GM20431 (cell line): Measurements from ENCODE around the gene TRIM40.
"Not testable (repeated sequence)": the region's sequence is repeated elsewhere in the genome, so short reads cannot be mapped to it uniquely, and the experiment has no call there.

Source experiments
- in situ Hi-C: fragments of 300-500 bp; cut with MseI, MboI; formaldehyde crosslinking; loops from one replicate; pipeline ENCODE4 v1.15.0; 2020; ENCODE audit warnings: low sequenced_read_pairs; ENCODE audit not compliant: unreplicated experiment

TRIM40 gene

DNA sequence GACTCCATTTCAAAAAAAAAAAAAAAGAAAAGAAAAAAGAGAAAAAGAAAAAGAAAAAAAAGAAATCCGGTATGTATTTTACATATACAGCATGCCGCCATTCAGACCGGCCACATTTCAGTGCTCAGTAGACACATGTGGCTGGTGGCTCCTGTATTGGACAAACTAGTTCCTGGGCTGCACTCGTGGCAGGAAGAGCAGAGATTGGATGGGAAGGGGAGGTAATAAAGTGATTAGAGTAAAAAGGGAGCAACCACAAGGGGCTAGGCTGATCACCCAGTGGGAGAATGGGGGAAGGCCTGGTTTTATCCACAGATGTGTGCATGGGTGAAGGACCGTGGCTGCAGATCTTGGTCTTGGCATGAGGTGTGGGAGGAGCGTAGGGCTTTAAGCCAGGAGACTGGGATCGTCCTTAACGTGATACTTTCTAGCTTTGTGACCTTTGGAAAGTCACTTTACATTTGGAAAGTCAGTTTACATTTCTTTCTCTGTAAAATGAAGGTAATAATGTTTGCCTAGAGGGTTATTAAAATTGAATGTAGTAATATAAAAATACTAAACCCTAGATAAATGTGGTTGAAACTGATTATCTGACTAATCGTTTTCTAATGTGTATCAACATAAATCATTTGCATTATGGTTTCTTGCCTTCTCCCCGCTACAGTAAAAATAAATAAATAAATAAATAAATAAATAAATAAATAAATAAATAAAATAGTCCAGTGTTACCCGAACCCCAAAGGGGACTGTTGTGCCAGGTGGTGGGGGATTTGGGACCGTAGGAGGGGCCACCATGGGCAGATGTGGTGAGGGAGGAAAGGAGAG is 26.5 kb downstream of the TRIM40 start:
- in situ Hi-C loops, result no loop called here

DNA sequence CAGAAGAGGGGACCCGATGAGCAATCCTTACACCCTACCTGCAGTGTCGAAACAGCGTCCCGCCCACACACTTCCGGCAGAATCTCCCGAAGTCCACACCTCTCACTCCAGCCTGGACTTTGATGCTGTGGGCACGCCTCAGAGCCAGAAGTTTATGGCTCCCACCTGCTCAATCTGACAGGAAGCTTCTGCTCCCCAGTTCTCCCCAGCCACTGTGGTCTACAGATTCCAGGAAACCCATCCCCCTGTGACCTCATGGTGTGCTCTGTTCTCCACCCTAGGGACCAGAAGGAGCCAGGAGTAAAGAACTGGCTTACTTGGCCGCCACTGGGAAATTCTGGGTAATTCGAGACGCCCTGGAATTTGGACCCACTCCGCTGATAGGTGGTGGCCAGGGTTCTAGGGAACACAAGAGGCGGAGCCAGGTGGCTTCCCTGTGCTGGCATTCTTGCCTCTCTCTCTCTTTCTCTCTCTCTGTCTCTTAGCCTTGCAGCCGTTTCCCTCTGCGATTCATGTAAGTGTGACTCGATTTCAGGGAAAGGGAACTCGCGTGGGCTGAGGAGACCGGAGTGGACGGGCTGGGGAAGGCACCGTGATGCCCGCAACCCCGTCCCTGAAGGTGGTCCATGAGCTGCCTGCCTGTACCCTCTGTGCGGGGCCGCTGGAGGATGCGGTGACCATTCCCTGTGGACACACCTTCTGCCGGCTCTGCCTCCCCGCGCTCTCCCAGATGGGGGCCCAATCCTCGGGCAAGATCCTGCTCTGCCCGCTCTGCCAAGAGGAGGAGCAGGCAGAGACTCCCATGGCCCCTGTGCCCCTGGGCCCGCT is 27.4 kb downstream of the TRIM40 start, which contains the start of gene TRIM15:
TSS of gene TRIM15 (plus strand) at position 457 of the 828 bp plus-strand sequence. CDS start at position 596, 139 bp downstream.
- in situ Hi-C loops, result no loop called here

DNA sequence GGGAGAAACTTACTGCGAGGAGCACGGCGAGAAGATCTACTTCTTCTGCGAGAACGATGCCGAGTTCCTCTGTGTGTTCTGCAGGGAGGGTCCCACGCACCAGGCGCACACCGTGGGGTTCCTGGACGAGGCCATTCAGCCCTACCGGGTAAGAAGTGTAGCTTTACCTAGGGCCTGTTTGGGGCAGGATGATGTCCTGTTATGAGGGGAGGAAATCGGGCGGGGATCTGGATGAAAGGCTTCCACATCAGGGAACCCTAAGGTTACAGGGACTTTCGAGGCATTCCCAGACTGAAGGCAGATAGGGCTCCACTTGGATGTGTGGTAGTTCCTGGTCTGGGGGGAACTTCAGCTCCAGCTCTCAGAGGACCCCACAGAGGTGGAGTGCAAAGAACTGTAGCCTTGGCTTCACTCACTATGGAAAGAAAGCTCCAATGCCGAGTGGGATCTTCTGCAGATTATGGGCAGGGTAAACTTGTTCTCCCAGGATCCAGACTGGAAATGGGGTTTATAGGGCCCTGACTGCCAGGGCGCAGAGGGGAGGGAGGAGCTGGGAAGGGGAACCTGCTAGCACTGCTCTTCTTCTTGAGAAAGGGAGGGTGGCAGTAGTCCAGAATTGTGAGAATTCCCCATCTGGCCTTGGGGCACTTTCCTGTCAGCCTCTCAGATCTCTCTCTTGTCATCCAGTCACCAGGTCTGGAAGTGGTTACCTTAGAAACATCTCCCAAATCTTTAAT is 28.1 kb downstream of the TRIM40 start:
- in situ Hi-C loops, result no loop called here

DNA sequence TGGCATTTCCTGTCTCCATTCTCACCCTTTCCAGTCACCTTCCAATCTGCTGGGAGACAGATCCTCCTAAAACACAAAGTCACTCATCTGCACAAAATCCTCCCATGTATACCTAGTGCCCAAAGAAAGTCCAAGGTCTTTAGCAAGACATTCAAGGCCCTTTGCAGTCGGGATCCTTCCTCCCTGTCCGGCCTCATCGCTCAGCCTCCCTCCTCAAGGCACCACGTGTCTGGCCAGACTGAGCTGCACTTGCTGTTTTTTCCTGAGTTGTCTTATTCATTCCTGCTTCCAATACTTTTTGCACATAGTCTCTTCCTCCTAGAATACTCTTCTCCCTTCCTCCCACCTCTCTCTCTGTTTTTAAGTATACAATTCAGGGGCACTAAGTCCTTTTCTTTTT is 28.8 kb downstream of the TRIM40 start:
- in situ Hi-C loops, result no loop called here

DNA sequence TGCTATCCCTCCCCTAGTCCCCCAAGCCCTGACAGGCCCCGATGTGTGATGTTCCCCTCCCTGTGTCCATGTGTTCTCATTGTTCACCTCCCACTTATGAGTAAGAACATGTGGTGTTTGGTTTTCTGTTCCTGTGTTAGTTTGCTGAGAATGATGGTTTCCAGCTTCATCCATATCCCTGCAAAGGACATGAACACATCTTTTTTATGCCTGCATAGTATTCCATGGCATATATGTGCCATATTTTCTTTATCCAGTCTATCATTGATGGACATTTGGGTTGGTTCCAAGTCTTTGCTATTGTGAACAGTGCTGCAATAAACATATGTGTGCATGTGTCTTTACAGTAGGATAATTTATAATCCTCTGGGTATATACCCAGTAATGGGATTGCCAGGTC is 29.3 kb downstream of the TRIM40 start:
- in situ Hi-C loops, result not testable (repeated sequence)

DNA sequence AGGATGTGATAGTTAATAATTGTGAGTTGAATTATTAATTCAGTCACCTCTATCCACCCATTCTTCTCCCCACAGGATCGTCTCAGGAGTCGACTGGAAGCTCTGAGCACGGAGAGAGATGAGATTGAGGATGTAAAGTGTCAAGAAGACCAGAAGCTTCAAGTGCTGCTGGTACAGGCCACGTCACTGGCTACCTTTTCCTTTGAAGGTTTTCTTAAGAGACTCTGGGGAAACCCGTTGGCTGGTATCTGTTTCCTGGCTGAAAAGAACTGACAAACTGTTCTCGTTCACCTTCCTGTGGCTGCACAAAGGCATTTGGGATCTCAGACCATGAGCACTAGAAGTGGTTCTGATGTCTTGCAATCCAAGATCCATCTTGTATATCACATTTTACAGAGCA is 31.2 kb downstream of the TRIM40 start:
- in situ Hi-C loops, result no loop called here

DNA sequence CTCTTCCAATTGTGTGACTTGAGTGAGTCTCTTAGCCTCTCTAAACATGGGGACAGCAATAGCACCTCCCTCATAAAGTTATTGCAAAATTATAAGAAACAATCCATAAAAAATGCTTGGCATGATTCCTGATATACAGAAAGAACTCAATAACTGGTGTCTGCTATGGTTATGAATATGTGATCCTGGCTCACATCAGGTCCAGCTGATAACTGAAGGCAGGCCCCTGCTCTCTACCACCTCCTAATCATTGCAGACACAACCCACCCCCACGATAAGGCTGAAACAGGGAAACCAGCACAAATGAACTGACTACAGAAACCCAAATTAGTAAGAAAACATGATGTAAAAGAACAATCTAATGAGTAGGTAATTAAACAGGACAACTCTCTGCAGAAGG is 32.8 kb downstream of the TRIM40 start:
- in situ Hi-C loops, result no loop called here

DNA sequence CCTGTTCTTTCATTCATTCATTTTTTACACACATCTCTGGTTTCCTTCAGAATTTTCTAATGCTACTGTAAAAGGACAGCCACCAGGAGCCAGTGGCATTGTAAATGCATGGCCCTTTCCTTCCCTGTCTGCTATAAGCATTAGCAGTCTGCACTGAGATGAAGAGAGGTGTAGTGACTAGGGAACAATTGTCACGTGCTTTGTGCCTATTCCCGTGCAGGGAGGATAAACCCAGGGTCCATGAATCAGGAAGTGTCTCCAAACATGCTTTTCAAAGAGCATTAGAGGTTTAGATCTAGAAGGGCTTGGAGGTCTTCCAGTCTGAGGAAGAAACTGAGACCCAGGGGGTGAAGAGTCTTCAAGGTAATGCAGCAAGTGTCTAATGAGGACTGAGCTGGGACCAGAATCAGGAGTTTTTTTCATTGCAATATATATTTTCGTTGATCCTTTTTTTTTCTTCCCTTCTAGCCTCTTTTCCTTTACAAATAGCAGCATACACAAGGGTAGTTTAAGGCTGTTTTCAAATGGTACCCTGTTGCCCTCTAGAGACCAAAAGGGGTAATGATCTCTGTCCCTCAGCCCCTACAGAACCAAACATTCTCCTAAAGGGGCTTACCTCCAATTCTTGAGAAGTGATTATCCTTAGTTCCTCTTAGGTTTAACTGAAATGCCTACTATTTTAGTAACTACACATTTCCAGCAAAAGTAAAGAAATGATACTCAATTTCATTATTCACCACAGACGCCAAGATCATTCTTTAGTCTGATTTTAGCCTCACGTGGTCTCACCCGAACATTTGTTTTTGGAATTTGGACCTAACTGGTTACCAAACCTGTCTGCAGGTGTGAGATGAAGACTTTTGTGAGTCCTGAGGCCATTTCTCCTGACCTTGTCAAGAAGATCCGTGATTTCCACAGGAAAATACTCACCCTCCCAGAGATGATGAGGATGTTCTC is 34.0 kb downstream of the TRIM40 start:
- in situ Hi-C loops, result no loop called here

DNA sequence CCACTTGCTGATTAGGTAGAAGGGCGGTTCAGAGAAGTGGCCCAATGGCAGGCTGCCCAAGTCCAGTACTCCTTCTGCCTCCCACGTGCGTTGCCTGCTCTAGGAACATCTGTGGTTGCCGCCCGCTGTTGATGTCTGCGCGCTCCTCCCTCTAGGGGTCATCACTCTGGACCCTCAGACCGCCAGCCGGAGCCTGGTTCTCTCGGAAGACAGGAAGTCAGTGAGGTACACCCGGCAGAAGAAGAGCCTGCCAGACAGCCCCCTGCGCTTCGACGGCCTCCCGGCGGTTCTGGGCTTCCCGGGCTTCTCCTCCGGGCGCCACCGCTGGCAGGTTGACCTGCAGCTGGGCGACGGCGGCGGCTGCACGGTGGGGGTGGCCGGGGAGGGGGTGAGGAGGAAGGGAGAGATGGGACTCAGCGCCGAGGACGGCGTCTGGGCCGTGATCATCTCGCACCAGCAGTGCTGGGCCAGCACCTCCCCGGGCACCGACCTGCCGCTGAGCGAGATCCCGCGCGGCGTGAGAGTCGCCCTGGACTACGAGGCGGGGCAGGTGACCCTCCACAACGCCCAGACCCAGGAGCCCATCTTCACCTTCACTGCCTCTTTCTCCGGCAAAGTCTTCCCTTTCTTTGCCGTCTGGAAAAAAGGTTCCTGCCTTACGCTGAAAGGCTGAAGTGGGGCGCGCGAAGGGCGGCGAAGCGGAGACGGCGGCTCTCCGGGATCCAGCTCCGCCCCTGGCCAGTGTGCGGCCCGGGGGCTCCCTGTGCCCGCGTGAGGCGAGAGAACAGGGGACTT is 35.9 kb downstream of the TRIM40 start:
- in situ Hi-C loops, result no loop called here

DNA sequence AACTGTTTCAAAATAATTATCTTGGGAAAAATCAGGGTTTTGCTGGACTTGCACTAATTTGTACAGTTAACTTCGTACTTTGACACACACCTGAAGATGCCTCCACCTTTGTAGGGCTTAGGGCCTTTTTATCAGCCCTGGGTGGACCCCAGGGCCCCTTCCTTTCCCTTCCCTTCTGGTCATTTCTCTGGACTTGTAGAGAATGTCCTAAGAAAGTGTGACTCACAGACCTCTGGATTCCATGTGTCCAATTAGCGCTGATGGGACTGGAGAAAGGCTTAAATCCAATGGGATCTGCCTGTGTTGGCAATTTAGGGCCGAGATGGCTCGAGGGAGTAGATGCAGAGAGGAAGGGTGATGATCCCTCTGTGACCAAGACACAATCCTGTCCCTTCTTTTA is 36.7 kb downstream of the TRIM40 start:
- in situ Hi-C loops, result no loop called here

DNA sequence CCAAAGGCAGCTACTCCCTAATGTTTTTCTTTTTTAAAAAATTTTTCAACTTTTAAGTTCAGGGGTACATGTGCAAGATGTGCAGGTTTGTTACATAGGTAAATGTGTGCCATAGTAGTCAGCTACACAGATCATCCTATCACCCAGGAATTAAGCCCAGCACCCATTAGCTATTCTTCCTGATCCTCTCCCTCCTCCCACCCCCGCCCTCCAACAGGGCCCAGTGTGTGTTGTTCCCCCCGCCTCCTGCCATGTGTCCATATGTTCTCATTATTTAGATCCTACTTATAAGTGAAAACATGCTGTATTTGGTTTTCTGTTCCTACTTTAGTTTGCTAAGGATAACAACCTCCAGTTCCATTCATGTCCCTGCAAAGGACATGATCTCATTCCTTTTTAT is 39.8 kb downstream of the TRIM40 start:
- in situ Hi-C loops, result no loop called here

DNA sequence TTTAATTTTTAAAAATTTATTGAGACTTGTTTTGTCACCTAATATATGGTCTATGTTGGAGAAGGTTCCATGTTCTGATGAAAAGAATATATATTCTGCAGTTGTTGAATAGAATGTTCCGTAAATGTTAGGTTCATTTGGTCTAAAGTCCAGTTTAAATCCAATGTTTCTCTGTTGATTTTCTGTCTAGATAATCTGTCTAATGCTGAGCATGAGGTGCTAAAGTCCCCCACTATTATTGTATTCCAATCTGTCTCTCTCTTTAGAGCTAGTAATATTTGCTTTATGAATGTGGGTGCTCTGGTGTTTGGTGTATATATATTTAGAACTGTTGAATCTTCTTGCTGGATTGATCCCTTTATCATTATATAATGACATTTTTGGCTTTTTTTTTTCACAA is 42.9 kb downstream of the TRIM40 start:
- in situ Hi-C loops, result no loop called here

DNA sequence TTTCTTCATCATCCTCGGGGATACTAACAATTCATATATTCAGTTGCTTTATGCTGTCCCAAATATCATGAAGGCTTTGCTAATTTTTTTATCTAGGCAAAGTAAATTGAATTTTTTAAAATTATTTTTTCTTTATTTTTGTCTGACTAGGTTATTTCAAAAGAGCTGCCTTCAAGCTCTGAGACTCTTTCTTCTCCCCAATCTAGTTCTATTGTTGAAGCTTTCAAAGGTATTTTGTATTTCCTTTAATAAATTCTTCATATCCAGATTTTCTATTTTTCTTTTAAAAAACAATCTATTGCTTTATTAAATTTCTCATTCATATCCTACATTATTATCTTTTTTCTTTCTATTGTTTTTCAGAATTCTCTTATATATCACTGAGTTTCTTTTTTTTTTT is 44.2 kb downstream of the TRIM40 start:
- in situ Hi-C loops, result no loop called here

DNA sequence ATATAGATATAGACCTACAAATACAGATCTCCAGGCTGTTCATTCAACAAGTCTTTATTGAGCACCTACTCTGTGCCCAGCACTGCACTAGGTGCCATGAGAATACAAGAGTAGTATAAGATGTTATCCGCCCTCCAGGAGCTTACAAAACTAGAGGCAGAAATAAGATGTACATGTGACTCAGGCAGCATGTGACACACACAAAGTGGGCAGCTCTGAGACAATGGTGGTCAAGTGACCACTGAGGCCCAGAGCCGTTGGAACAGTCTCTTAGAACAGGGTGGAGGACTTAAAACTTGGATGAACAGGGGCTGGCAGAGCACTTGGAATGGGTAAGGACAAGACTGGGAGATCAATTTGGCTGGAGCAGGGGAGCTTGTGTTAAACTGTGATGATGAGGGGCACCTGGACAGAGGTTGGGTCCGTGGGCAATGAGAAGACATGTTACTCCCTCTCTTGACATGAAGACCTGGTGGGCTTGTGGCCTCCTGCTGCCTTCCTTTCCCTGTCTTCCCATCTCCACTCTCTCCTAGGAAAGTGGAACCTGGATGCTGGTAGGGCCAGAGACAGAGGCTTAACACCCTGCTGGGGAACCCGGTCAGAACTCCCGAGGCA is 48.6 kb downstream of the TRIM40 start:
- in situ Hi-C loops, result no loop called here

DNA sequence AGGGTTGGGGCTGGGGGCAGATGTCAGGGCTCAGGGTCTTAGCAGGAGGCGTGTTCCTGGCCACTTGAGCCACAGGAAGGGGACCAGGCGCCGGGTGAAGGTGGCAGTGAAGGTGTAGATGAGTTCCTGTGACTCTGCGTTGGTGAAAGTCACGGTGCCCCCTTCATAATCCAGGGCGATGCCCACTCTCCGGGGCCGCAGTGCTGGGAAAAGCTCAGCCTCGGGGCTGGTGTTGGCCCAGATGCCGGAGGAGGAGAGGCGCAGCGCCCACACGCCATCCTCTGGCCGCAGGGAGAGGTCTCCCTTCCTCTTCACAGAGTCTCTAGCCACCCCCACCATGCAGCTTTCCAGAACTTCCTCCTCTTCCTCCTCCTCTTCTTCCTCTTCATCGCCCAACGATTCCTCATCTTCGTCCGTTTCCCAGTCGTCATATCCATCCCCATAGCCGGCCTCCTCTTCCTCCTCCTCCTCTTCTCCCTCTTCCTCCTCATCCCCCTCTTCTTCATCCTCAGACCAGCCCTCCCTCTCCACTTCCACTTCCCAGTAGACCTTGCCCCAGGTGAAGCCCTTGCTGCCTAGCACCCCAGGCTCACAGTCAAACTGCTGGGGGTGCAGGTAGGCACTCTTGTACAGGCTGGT is 50.0 kb downstream of the TRIM40 start:
- in situ Hi-C loops, result no loop called here

DNA sequence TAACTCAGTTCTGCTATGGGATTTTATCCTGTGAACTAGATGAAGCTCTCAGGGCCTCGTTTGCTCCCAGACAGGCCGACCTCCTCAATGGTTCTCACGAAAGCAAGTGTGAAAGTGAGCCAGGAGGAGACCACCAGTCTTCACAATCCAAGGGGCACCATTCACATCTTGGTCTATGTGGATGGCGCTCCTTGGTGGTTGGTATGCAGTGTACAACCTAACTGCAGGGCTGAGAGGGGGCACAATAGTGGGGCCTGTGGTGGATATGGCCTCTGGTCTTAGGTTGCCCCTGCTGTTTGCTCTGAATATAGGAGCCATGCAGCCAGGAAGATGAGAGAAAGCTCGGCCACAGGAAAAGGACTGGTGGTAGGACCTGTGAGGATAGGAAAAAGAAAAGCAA is 52.6 kb downstream of the TRIM40 start:
- in situ Hi-C loops, result no loop called here

DNA sequence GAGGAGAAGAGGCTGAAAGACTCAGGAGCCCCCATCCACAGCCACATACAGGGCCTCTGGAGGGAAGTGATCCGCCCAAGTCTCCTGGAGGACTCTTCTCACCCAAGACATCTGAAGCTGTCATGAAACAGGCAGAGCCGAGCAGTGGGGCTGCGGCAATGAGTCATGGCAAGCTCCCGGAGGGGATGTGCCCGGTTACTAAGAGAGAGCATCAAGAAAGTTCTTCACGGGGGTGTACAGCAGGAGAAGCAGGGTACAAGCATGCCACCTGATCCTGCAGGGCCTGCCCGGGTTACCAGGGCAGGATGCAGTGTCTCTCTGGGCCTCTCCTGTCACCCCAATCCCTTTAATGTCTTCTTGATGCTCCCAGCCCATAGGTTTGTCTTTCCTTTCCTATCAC is 56.1 kb downstream of the TRIM40 start:
- in situ Hi-C loops, result no loop called here
